Nephron progenitor cell (in vitro differentiated cells): Measurements from ENCODE around the gene MAP4K4.

Source experiments
- DNase-seq: peaks from one replicate; pipeline ENCODE4 v3.0.0; 2021
- H3K27ac Mint-ChIP-seq: 2 replicates; pipeline ENCODE4 v1.8.0; 2021; ENCODE audit warnings: mild to moderate bottlenecking, moderate library complexity, mixed read lengths
- H3K27me3 Mint-ChIP-seq: 2 replicates; pipeline ENCODE4 v1.8.0; 2021; ENCODE audit warnings: mild to moderate bottlenecking, low read depth, mixed read lengths; ENCODE audit not compliant: poor library complexity
- H3K36me3 Mint-ChIP-seq: 2 replicates; pipeline ENCODE4 v1.8.0; 2021; ENCODE audit warnings: low read depth, mixed read lengths
- H3K4me1 Mint-ChIP-seq: 2 replicates; pipeline ENCODE4 v1.8.0; 2021; ENCODE audit warnings: mixed read lengths
- H3K4me3 Mint-ChIP-seq: 2 replicates; pipeline ENCODE4 v1.8.0; 2021; ENCODE audit warnings: mild to moderate bottlenecking, moderate library complexity, mixed read lengths
- H3K9me3 Mint-ChIP-seq: 2 replicates; pipeline ENCODE4 v1.8.0; 2021; ENCODE audit warnings: mild to moderate bottlenecking, moderate library complexity, mixed read lengths
- CTCF ChIP-seq: fragments of 200-600 bp; sonication (generic); IDR thresholded peaks from 2 replicates; pipeline ENCODE4 v1.5.0; 2021; ENCODE audit warnings: antibody characterized with exemption

MAP4K4 gene

GRCh38 chr2:101808006-101808562 is 110.6 kb downstream of the MAP4K4 start:
- no peak for TF ChIP-seq CTCF
- Mint-ChIP-seq H3K27ac (peak overlapping the region; percentile 68), H3K4me3 (no peak overlapping the region), H3K9me3 (peaks cover 6% of the 10 kb centered on the region), H3K4me1 (peaks cover 46% of the 10 kb centered on the region), H3K36me3 (peaks cover 21% of the 10 kb centered on the region), H3K27me3 (no peaks in the 10 kb centered on the region)
- DNase-seq: no peak

DNA sequence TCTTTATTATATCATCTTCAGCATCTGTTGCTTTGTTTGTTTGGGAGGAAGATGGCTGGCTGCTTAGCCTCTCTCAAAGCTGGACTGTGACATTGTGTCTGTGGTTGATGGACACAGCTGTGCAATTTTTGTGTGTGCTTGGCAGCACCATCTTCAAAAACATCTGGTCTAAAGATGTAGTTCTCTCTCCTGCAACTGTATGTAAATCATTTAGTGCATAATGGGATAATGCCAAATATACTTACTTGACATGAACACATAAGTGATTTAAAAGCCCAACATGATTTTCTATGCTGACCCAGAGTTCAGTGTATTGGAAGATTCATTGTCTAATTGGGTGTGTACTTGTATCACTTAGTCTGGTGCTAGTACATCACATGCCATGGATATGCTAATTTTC is 112.2 kb downstream of the MAP4K4 start:
- peaks cover 6% of the 10 kb centered on the region for H3K9me3 Mint-ChIP-seq
- no peak overlapping the region for H3K4me3 Mint-ChIP-seq
- no peak for TF ChIP-seq CTCF
- DNase-seq: no peak
- H3K27ac Mint-ChIP-seq: no peak overlapping the region
- H3K4me1 Mint-ChIP-seq: peaks cover 46% of the 10 kb centered on the region
- H3K36me3 Mint-ChIP-seq: peaks cover 28% of the 10 kb centered on the region
- no peaks in the 10 kb centered on the region for H3K27me3 Mint-ChIP-seq

DNA sequence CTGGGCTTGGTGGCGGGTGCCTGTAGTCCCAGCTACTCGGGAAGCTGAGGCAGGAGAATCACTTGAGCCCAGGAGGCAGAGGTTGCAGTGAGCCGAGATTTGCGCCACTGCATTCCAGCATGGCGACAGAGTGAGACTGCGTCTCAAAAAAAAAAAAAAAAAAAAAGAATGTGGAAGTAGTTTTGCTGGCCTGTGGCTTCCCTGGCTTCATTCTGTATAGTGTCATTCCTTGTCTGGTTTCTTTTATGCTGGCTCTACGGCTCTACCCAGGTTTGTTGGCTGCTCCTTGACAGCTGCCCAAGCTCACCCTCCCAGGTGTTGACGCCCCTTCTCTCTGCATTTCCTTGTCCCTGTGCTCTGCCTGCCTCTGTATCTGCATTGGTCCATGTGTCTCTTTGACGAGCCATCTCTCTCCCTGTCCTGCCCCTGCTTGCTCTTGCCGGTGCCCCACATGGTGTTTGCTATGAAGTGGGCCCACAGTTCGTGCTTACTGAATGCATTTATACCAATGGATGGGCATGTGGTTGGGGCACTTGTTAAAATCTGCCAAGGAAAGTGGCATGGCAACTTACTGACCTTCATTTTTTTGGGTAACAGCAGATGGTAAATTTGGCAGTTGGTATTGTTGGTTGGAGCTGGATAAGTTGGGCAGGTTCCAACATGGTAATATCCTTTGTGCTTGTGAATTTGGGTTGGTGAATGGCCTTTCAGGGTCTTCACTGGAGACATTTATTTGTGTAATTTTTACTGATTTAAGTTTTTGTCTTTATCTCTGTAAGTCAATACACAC is 113.9 kb downstream of the MAP4K4 start:
- no peak for DNase-seq
- H3K4me3 Mint-ChIP-seq: no peak overlapping the region
- TF ChIP-seq CTCF: no peak
- H3K27me3 Mint-ChIP-seq: no peaks in the 10 kb centered on the region
- peaks cover 30% of the 10 kb centered on the region for H3K36me3 Mint-ChIP-seq
- H3K4me1 Mint-ChIP-seq: peaks cover 50% of the 10 kb centered on the region
- no peak overlapping the region for H3K27ac Mint-ChIP-seq
- H3K9me3 Mint-ChIP-seq: peaks cover 6% of the 10 kb centered on the region

- DNase-seq: no peak
- Mint-ChIP-seq H3K27ac (no peak overlapping the region), H3K4me3 (no peak overlapping the region), H3K27me3 (no peaks in the 10 kb centered on the region), H3K9me3 (peaks cover 6% of the 10 kb centered on the region), H3K36me3 (peaks cover 32% of the 10 kb centered on the region), H3K4me1 (peaks cover 52% of the 10 kb centered on the region)
- no peak for TF ChIP-seq CTCF
These were observed 114.7 kb downstream of the MAP4K4 start for GRCh38 chr2:101812226-101812625.

DNA sequence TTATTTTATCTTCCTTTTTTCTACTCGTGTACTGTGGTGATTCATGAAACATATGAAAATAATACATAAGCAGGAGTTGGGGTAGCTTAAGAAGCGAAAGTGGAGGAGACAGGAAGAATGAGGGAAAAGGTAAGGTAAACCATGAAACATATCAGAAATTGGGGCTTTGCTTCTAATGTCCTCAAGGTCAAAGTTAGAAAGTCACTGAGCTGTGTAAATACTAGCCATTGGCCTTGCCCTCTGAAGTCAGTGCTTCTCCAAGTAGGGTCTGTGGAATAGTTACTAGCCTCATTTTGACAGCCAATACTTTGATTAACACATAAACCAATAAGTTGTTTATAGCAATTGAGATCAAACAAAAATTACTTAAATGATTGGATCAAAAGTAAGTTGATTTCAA is 117.2 kb downstream of the MAP4K4 start:
- Mint-ChIP-seq H3K27ac (no peak overlapping the region), H3K4me1 (peaks cover 65% of the 10 kb centered on the region), H3K36me3 (peaks cover 32% of the 10 kb centered on the region), H3K4me3 (no peak overlapping the region), H3K27me3 (no peaks in the 10 kb centered on the region), H3K9me3 (peaks cover 6% of the 10 kb centered on the region)
- no peak for DNase-seq
- no peak for TF ChIP-seq CTCF

DNA sequence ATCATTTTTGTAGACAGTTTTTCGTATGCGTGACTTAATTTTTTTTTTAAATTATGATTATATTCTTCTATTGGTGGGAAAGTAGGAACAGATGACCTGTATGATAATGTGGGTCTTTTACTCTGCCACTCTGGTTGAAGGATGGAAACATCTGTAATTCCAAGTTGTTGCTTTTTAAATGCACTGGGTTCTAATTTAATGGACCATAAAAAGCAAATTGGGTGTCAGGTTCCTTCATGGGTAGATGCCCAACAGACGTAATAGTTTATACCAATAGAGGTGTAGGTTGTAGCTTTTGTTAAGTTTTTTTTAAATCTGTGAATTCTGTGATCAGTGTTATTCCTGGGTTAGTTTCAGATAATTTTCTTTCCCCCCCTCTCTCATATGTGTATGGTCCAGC is 117.6 kb downstream of the MAP4K4 start:
- peaks cover 32% of the 10 kb centered on the region for H3K36me3 Mint-ChIP-seq
- H3K9me3 Mint-ChIP-seq: peaks cover 6% of the 10 kb centered on the region
- H3K4me1 Mint-ChIP-seq: peaks cover 69% of the 10 kb centered on the region
- peak overlapping the region; percentile 21 for H3K27ac Mint-ChIP-seq
- TF ChIP-seq CTCF: no peak
- H3K4me3 Mint-ChIP-seq: no peak overlapping the region
- no peaks in the 10 kb centered on the region for H3K27me3 Mint-ChIP-seq
- no peak for DNase-seq
